Measurements from ENCODE around the gene TRAPPC8.
"Not testable (repeated sequence)": the region's sequence is repeated elsewhere in the genome, so short reads cannot be mapped to it uniquely, and the experiment has no call there.

- TF ChIP-seq, protein P1, sequence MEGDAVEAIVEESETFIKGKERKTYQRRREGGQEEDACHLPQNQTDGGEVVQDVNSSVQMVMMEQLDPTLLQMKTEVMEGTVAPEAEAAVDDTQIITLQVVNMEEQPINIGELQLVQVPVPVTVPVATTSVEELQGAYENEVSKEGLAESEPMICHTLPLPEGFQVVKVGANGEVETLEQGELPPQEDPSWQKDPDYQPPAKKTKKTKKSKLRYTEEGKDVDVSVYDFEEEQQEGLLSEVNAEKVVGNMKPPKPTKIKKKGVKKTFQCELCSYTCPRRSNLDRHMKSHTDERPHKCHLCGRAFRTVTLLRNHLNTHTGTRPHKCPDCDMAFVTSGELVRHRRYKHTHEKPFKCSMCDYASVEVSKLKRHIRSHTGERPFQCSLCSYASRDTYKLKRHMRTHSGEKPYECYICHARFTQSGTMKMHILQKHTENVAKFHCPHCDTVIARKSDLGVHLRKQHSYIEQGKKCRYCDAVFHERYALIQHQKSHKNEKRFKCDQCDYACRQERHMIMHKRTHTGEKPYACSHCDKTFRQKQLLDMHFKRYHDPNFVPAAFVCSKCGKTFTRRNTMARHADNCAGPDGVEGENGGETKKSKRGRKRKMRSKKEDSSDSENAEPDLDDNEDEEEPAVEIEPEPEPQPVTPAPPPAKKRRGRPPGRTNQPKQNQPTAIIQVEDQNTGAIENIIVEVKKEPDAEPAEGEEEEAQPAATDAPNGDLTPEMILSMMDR (IDR thresholded peaks at IDR 0.05) = not testable (repeated sequence)
- not testable (repeated sequence) for TF ChIP-seq POLR2A (IDR thresholded peaks at IDR 0.05)
These were observed 143.7 kb downstream of the TRAPPC8 start for GRCh38 chr18:31799257-31799656.
